ENCODE results near the gene EVX2. TPM values are rescaled to one million over a fixed set of nuclear protein-coding genes. Genes with fewer than 3 reads are reported as not detected.

The EVX2 gene
- total RNA-seq, 1 donor from 2014 or later: not detected

DNA sequence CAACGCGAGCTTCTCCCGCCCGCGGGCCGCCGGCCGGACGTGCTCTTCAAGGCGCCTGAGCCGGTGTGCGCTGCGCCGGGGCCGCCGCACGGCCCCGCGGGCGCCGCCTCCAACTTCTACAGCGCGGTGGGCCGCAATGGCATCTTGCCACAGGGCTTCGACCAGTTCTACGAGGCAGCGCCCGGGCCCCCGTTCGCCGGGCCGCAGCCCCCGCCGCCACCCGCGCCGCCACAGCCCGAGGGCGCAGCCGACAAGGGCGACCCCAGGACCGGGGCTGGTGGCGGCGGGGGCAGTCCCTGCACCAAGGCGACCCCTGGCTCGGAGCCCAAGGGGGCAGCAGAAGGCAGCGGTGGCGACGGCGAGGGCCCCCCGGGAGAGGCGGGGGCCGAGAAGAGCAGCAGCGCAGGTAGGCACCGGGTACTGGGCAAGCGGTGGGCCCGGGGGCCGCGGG is 24.0 kb upstream of the EVX2 start:
- DNase-seq (ENCODE audit: low read depth, low spot score): no peak

DNA sequence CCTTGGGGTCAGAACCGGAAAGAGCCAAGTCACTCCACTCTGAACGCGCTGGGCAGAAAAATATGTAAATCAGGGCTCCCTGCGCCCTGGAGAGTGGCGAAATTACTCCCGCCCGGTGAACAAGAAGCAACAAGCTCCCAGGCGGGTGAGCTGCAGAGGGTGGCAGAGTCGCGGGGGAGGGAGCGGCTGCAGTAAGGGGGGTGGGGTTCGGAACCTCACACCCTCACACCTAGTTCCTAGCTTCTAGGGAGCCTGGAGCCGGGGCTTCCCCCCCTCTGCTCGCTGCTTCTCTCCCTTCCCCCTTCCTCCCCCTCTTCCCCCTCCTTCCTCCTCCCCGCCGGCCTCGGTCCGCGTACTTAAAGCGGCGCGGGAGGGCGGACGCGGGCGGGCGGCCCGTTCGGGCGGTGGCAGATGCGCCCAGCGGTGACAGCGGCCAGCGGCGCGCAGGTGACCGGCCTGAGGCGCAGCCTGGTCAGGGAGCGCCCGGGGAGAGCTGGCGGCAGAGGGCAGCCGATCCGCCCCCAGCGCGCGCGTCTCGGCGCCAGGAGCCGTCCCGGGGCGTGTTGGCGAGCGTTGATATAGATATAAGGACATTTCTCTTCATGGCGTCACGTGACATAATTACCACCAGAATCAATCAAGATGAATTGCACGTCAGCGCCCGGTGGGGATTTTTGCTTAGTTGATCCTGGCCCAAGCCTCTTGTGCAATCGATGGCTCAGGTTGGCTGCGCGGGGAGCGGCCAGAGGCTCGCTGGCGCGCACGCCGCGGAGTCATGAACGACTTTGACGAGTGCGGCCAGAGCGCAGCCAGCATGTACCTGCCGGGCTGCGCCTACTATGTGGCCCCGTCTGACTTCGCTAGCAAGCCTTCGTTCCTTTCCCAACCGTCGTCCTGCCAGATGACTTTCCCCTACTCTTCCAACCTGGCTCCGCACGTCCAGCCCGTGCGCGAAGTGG is 23.1 kb upstream of the EVX2 start, which contains the start of gene HOXD11:
Gene HOXD11, plus strand, starts transcription at position 700 of the 959 bp plus-strand sequence. Its CDS starts 76 bp downstream, at position 776.
- DNase-seq (ENCODE audit: low read depth, low spot score): no peak

GRCh38 chr2:176105730-176106580 is 22.2 kb upstream of the EVX2 start:
- no peak for DNase-seq (ENCODE audit: low read depth, low spot score)

DNA sequence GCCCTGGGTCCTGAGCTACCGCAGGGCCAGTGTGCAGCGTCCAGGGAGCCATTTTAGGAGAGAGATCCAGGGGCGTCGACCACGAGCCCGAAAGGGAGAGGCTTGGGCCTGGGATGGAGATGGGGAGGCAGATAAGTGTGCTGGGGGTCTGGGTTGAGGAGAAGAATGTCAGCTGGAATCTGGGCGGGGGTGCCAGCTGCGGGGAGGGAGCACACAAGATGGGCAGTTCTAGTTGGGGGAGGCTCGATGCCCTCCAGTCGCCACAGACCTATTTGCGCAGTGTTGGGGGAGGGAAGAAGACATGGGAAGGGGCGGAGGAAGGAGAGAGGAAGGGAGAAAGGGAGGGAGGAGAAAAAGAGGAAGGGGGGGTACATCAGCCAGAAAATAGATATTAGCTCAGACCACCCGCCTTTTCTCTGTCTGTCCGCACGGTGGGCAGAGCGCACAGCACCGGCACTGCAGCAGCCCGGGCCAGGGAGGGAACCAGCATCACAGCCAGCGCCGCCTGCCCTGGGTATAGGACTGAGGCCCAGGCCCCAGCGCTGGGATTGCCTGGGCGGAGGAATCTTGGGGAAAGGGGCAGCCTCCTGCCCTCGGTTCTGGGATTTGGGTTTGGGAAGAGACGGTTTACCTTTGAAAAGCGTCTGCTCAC is 21.4 kb upstream of the EVX2 start:
- no peak for DNase-seq (ENCODE audit: low read depth, low spot score)

DNA sequence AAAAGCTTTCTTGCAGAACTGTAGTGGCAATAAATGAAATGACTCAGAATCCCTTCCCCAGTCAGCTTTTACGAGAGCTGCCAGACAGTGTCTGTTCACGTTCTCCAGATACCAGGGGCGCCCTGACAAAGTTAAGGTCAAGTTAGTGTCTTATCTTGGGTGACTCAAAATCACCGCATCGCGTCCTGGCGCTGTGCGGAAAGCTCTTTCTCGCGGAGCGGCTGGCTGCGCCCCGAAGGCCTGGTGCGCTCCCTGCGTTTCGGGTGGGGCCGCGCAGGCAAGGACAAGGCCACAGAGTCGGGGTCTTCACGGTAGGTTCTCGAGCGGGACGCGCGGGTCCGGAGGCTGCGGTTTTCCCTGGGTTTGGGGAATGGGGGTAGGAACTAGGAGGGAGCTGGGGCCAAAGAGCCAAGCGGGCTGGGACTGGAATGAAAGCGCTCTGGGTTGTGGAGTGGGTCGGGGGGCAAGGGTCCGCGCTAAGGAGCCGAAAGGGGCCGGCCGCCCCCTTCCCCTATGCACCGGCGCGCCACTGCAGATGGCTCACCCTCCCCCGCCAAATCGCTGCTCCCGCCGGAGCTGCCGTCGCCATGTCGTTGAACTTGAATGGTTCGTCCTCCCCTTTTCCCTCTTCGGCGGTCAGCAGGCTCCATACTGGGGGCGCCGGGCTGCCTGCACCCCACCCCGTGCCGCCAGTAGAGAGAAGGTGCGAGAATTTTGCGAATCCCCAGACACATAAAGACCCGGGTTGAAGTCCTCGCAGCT is 20.7 kb upstream of the EVX2 start:
- no peak for DNase-seq (ENCODE audit: low read depth, low spot score)

GRCh38 chr2:176103742-176104315 is 20.1 kb upstream of the EVX2 start:
- no peak for DNase-seq (ENCODE audit: low read depth, low spot score)

GRCh38 chr2:176103194-176103593 is 19.4 kb upstream of the EVX2 start:
- DNase-seq (ENCODE audit: low read depth, low spot score): no peak

GRCh38 chr2:176102309-176102866 is 18.6 kb upstream of the EVX2 start:
- DNase-seq (ENCODE audit: low read depth, low spot score): no peak

DNA sequence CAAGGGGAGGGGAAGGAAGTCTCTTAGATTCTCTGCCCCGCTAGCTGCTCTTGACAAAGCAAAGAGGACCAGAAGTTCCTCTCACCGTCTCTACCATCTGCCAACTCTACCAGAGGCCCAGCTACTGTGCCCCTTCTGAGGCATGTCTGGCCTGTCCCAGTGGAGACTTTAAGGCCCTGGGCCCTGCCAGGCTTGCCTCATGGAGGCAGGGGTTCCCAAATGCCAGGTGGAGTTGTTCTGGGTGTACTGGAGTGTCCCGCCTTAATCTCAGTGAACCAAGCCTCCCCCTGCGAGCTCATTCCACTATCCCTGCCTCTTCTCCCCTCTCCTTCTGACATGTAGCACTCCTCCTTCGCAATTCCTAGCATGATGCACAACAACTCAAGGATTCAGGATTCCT is 18.1 kb upstream of the EVX2 start:
- DNase-seq (ENCODE audit: low read depth, low spot score): no peak

- DNase-seq (ENCODE audit: low read depth, low spot score): no peak
Measured at GRCh38 chr2:176101216-176101830, 17.6 kb upstream of the EVX2 start.

GRCh38 chr2:176100547-176101140 is 16.9 kb upstream of the EVX2 start:
- no peak for DNase-seq (ENCODE audit: low read depth, low spot score)

- no peak for DNase-seq (ENCODE audit: low read depth, low spot score)
Measured at GRCh38 chr2:176099728-176100546, 16.2 kb upstream of the EVX2 start, which contains the start of gene HOXD12. HOXD12 (plus strand) TSS chr2:176099795; CDS start chr2:176099802, 7 bp downstream.

GRCh38 chr2:176099159-176099727 is 15.5 kb upstream of the EVX2 start:
- no peak for DNase-seq (ENCODE audit: low read depth, low spot score)

GRCh38 chr2:176098366-176099158 is 14.8 kb upstream of the EVX2 start:
- DNase-seq (ENCODE audit: low read depth, low spot score): no peak

- DNase-seq (ENCODE audit: low read depth, low spot score): no peak
Measured at GRCh38 chr2:176097820-176098365, 14.1 kb upstream of the EVX2 start.

DNA sequence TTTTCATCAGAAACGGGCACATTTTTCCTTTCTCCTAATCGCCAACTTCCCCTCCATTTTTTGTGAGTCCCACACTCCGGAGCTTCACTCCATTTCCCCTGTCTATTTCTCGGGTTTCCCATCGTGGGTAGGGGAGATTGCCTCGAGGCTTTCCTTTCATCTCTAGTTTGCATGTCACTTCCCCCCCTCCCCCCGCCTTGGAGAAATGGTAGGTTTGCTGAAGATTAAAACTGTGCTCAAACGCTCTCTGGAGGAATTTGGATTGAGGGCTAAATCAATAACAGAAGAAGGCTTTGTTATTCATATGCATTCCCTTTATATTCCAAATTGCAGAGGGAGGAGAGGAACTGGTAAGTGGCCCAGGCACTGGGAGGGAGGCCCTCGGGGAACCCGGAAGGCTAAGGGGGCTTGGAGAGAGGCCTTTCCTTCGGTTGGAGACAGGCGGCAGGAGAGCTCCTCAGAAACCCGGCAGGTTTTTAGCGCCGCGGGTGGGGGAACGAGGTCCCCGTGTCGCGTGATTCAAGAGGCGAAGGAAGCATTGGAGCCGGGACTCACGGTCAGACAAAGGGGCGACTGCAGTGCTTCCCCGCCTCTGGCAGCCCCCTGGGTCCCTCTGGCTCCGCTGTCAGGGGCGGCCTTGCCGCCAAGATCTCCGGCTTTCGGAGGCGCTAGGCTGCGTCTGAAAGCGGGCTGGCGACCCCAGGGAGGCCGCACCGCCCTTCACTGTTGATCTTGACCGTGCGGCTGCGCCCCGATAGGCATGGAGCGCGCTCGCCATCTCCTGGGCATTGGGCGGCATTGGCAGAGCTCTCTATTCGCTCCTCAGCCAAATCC is 13.4 kb upstream of the EVX2 start:
- DNase-seq (ENCODE audit: low read depth, low spot score): peak; percentile 17

All from pulmonary artery endothelial cell (primary cell).